ENCODE results near the gene MDFI. TPM values are rescaled to one million over a fixed set of nuclear protein-coding genes. Genes with fewer than 3 reads are reported as not detected.

MDFI gene
- total RNA-seq, 1 donor from 2014 or later = 149 TPM

GRCh38 chr6:41636833-41637193, 1.5 kb upstream of the MDFI start:
- Mint-ChIP-seq H3K36me3 (peaks cover 9% of the 10 kb centered on the region), H3K4me1 (peaks cover 63% of the 10 kb centered on the region), H3K27me3 (ENCODE audit: low read depth) (no peaks in the 10 kb centered on the region), H3K9me3 (no peaks in the 10 kb centered on the region), H3K4me3 (peak overlapping the region; percentile 70), H3K27ac (peak overlapping the region; percentile 90)
- peak in 1 of 2 experiments; percentile 67 for DNase-seq (ENCODE audit: low spot score in 2 of 2, unreplicated experiment in 2 of 2)
- TF ChIP-seq CTCF (IDR thresholded peaks at IDR 0.05; ENCODE audit: unreplicated experiment) = no peak

GRCh38 chr6:41637194-41638001, 870 bp upstream of the MDFI start:
- H3K27me3 Mint-ChIP-seq (ENCODE audit: low read depth) = no peaks in the 10 kb centered on the region

GRCh38 chr6:41638935-41639808, 904 bp downstream of the MDFI start:
- H3K27me3 Mint-ChIP-seq (ENCODE audit: low read depth) = no peaks in the 10 kb centered on the region
- H3K9me3 Mint-ChIP-seq = no peaks in the 10 kb centered on the region
- DNase-seq (ENCODE audit: low spot score in 2 of 2, unreplicated experiment in 2 of 2) = peak in 1 of 2 experiments; percentile 65
- H3K4me3 Mint-ChIP-seq = peak overlapping the region; percentile 88
- TF ChIP-seq CTCF (IDR thresholded peaks at IDR 0.05; ENCODE audit: unreplicated experiment) = no peak
- H3K4me1 Mint-ChIP-seq = peaks cover 74% of the 10 kb centered on the region
- H3K36me3 Mint-ChIP-seq = peaks cover 16% of the 10 kb centered on the region
- peak overlapping the region; percentile 86 for H3K27ac Mint-ChIP-seq

More at GRCh38 chr6:41637194-41638001, 870 bp upstream of the MDFI start:
- TF ChIP-seq CTCF (IDR thresholded peaks at IDR 0.05; ENCODE audit: unreplicated experiment) = no peak
- Mint-ChIP-seq H3K4me1 (peaks cover 69% of the 10 kb centered on the region), H3K4me3 (peak overlapping the region; percentile 88), H3K9me3 (no peaks in the 10 kb centered on the region), H3K36me3 (peaks cover 11% of the 10 kb centered on the region), H3K27ac (peak overlapping the region; percentile 91)
- DNase-seq (ENCODE audit: low spot score in 2 of 2, unreplicated experiment in 2 of 2) = no peak

GRCh38 chr6:41639809-41640371, 1.6 kb downstream of the MDFI start:
- Mint-ChIP-seq H3K27me3 (ENCODE audit: low read depth) (no peaks in the 10 kb centered on the region), H3K27ac (peak overlapping the region; percentile 86), H3K9me3 (no peaks in the 10 kb centered on the region), H3K36me3 (peaks cover 16% of the 10 kb centered on the region), H3K4me1 (peaks cover 74% of the 10 kb centered on the region), H3K4me3 (peak overlapping the region; percentile 88)
- no peak for TF ChIP-seq CTCF (IDR thresholded peaks at IDR 0.05; ENCODE audit: unreplicated experiment)
- peak in 1 of 2 experiments; percentile 54 for DNase-seq (ENCODE audit: low spot score in 2 of 2, unreplicated experiment in 2 of 2)

- Mint-ChIP-seq H3K4me1 (peaks cover 74% of the 10 kb centered on the region), H3K9me3 (no peaks in the 10 kb centered on the region), H3K4me3 (peak overlapping the region; percentile 88), H3K27me3 (ENCODE audit: low read depth) (no peaks in the 10 kb centered on the region), H3K27ac (peak overlapping the region; percentile 86), H3K36me3 (peaks cover 16% of the 10 kb centered on the region)
- DNase-seq (ENCODE audit: low spot score in 2 of 2, unreplicated experiment in 2 of 2) = no peak
- TF ChIP-seq CTCF (IDR thresholded peaks at IDR 0.05; ENCODE audit: unreplicated experiment) = no peak
Observed at GRCh38 chr6:41640426-41640825, 2.2 kb downstream of the MDFI start.
